Endothelial cell (in vitro differentiated cells): ENCODE results near the gene GUK1. TPM values are rescaled to one million over a fixed set of nuclear protein-coding genes. Genes with fewer than 3 reads are reported as not detected.
"Not testable (repeated sequence)": the region's sequence is repeated elsewhere in the genome, so short reads cannot be mapped to it uniquely, and the experiment has no call there.

Source experiments
- DNase-seq: peaks from one replicate; pipeline ENCODE4 v3.0.0; 2021; ENCODE audit warnings: low spot score
- H3K27ac Mint-ChIP-seq: one replicate; pipeline ENCODE4 v1.8.0; 2021; ENCODE audit warnings: mixed read lengths, inconsistent platforms; ENCODE audit not compliant: unreplicated experiment
- H3K27me3 Mint-ChIP-seq: one replicate; pipeline ENCODE4 v1.8.0; 2021; ENCODE audit warnings: mild to moderate bottlenecking, moderate library complexity, mixed read lengths, inconsistent platforms; ENCODE audit not compliant: unreplicated experiment
- H3K36me3 Mint-ChIP-seq: one replicate; pipeline ENCODE4 v1.8.0; 2021; ENCODE audit warnings: mild to moderate bottlenecking, low read depth, mixed read lengths, inconsistent platforms; ENCODE audit not compliant: unreplicated experiment
- H3K4me1 Mint-ChIP-seq: one replicate; pipeline ENCODE4 v1.8.0; 2021; ENCODE audit warnings: mild to moderate bottlenecking, mixed read lengths, inconsistent platforms; ENCODE audit not compliant: unreplicated experiment
- H3K4me3 Mint-ChIP-seq: one replicate; pipeline ENCODE4 v1.8.0; 2021; ENCODE audit warnings: mild to moderate bottlenecking, mixed read lengths, inconsistent platforms; ENCODE audit not compliant: unreplicated experiment
- H3K9me3 Mint-ChIP-seq: one replicate; pipeline ENCODE4 v1.8.0; 2021; ENCODE audit warnings: mixed read lengths, inconsistent platforms; ENCODE audit not compliant: unreplicated experiment
- total RNA-seq: library from RNA; stranded (reverse); fragmentation: NEBNext Ultra II Directional; extraction: Animal tissue kit (Norgen Biotek cat#: 25700); gene quantifications from one replicate; pipeline ENCODE4 v1.2.1, GENCODE V29; 2021; ENCODE audit not compliant: unreplicated experiment
- TF ChIP-seq, protein P1 (sequence below): fragments of 200-600 bp; sonication (generic); IDR thresholded peaks from one replicate; pipeline ENCODE4 v1.5.0; 2021; ENCODE audit warnings: antibody characterized with exemption; ENCODE audit not compliant: unreplicated experiment

Gene GUK1
- total RNA-seq, 1 donor from 2014 or later = 280 TPM

DNA sequence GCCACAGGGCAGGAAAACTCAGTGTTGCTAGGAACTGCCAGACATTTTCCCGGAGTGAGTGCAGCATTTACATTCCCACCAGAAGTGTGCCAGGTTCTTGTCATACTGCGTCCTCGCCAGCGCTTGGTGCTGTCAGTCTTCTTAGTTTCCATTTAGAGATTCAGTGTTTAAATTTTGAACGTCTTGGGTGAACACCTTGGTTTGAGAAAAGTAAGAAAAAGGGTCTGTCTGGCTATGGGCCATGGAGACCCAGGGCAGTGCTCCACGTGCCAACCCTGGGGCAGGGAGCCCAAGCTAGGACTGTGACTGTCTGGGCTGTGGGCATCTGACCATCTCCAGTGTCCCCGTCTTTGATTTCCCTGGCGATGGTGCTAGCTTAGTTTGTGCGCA, 41.6 kb downstream of the GUK1 start:
- Mint-ChIP-seq H3K27ac (no peak overlapping the region), H3K36me3 (no peaks in the 10 kb centered on the region), H3K9me3 (no peaks in the 10 kb centered on the region), H3K4me1 (peaks cover 5% of the 10 kb centered on the region), H3K27me3 (no peaks in the 10 kb centered on the region), H3K4me3 (no peak overlapping the region)
- DNase-seq = no peak
- TF ChIP-seq, protein P1, sequence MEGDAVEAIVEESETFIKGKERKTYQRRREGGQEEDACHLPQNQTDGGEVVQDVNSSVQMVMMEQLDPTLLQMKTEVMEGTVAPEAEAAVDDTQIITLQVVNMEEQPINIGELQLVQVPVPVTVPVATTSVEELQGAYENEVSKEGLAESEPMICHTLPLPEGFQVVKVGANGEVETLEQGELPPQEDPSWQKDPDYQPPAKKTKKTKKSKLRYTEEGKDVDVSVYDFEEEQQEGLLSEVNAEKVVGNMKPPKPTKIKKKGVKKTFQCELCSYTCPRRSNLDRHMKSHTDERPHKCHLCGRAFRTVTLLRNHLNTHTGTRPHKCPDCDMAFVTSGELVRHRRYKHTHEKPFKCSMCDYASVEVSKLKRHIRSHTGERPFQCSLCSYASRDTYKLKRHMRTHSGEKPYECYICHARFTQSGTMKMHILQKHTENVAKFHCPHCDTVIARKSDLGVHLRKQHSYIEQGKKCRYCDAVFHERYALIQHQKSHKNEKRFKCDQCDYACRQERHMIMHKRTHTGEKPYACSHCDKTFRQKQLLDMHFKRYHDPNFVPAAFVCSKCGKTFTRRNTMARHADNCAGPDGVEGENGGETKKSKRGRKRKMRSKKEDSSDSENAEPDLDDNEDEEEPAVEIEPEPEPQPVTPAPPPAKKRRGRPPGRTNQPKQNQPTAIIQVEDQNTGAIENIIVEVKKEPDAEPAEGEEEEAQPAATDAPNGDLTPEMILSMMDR = no peak

DNA sequence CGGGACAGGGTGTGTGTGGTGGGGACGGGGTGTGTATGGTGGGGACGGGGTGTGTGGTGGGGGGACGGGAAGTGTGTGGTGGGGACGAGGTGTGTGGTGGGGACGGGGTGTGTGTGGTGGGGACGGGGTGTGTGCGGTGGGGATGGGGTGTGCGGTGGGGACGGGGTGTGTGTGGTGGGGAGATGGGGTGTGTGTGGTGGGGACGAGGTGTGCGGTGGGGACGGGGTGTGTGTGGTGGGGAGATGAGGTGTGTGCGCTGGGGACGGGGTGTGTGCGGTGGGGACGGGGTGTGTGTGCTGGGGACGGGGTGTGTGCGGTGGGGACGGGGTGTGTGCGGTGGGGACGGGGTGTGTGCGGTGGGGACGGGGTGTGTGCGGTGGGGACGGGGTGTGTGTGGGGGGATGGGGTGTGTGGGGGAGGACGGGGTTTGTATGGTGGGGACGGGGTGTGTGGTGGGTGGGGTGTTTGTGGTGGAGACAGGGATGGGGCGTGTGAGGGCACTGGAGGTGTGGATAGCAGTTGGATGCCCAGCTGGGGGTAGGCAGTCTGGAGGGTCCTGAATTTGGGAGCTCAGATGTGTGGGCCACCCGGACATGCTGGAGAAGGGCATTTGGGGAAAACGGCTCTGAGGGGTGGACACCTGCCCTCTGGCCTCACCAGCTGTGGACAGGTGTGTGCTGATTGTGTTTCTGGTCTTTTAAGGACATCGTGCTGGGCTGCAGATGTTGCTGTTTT, 42.4 kb downstream of the GUK1 start:
- H3K36me3 Mint-ChIP-seq = no peaks in the 10 kb centered on the region
- TF ChIP-seq, protein P1 = no peak
- no peak for DNase-seq
- H3K27ac Mint-ChIP-seq = no peak overlapping the region
- H3K4me3 Mint-ChIP-seq = no peak overlapping the region
- no peaks in the 10 kb centered on the region for H3K27me3 Mint-ChIP-seq
- no peaks in the 10 kb centered on the region for H3K9me3 Mint-ChIP-seq
- peaks cover 5% of the 10 kb centered on the region for H3K4me1 Mint-ChIP-seq

DNA sequence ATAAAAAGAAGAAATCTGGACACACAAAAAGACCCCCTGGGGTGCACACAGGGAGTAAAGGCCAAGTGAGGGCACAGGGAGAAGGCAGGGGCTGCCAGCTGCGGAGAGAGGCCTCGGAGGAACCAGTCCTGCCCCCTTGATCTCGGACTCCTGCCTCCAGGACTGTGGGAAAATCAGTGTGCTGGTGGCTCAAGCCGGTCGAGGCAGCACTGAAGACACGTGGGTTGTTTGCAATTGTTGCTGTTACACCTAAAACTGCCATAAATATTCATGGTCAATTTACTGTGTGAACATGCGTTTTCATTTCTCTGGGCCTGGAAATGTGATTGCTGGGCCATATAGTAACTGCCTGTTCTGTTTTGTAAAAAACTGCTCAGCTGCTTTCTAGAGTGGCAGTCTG, 44.1 kb downstream of the GUK1 start:
- Mint-ChIP-seq H3K4me3 (no peak overlapping the region), H3K36me3 (peaks cover 7% of the 10 kb centered on the region), H3K27ac (no peak overlapping the region), H3K9me3 (no peaks in the 10 kb centered on the region), H3K4me1 (peaks cover 2% of the 10 kb centered on the region), H3K27me3 (no peaks in the 10 kb centered on the region)
- DNase-seq = no peak
- TF ChIP-seq, protein P1 = no peak

DNA sequence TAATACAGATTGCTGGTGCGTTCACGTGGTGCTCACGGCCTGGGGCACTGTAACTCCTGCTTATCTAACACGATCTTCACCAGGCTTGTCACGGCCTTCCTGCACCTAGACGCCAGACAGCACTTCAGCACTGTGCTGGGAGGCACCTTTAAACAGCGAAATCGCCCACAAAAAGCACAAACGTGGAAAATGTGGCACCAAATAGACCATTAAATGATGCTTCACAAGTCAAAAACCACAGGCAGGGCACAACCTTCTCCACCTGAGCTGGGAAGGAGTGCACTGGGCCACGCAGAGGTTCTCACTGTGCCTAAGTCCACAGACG, 45.5 kb downstream of the GUK1 start:
- Mint-ChIP-seq H3K27me3 (peaks cover 1% of the 10 kb centered on the region), H3K36me3 (peaks cover 7% of the 10 kb centered on the region), H3K27ac (no peak overlapping the region), H3K4me1 (peaks cover 2% of the 10 kb centered on the region), H3K9me3 (no peaks in the 10 kb centered on the region), H3K4me3 (peak overlapping the region; percentile 47)
- no peak for DNase-seq
- TF ChIP-seq, protein P1 = no peak

DNA sequence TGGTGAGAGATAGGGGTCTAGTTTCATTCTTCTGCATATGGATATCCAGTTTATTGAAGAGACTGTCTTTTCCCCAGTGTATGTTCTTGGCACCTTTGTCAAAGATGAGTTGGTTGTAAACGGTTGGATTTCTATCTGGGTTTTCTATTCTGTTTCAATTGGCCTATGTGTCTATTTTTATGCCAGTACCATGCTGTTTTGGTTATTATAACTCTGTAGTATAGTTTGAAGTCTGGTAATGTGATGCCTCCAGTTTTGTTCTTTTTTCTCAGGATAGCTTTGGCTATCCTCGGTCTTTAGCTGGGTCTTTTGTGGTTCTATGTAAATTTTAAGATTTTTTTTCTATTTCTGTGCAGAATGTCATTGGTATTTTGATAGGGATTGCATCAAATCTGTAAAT, 48.2 kb downstream of the GUK1 start:
- H3K27me3 Mint-ChIP-seq, H3K9me3 Mint-ChIP-seq, DNase-seq, H3K4me3 Mint-ChIP-seq, H3K4me1 Mint-ChIP-seq, H3K27ac Mint-ChIP-seq: not testable (repeated sequence)
- H3K36me3 Mint-ChIP-seq = peaks cover 11% of the 10 kb centered on the region
